ENCODE data around the gene CFTR. TPM values are rescaled to one million over a fixed set of nuclear protein-coding genes. Genes with fewer than 3 reads are reported as not detected.

The CFTR gene
- total and polyA plus RNA-seq, 2 of the 8 experiments (the other 6 are each of a cell fraction or from before 2014, with no cell fraction given): 1.2 to 1.6 TPM

GRCh38 chr7:117597755-117598154, 117.9 kb downstream of the CFTR start:
- Histone ChIP-seq H4K5ac (ENCODE audit: insufficient read length, low read depth, low read length) (no peak overlapping the region), H2AFZ (ENCODE audit: low read length) (no peak overlapping the region), H3K4me3 (ENCODE audit: extremely low read depth in 1 of 4, insufficient read depth in 2 of 4, low read depth in 3 of 4, low read length in 4 of 4) (no peak overlapping the region), H3K9ac (replicated peaks in 1 of 4; ENCODE audit: extremely low read depth in 1 of 4, low read depth in 3 of 4, low read length in 3 of 4) (no peak overlapping the region), H2AK5ac (ENCODE audit: low read depth, low read length) (no peak overlapping the region), H3K79me1 (ENCODE audit: low read depth, low read length) (no peaks in the 10 kb centered on the region), H3K4me2 (ENCODE audit: insufficient read depth in 1 of 2, low read depth in 2 of 2, low read length in 2 of 2) (no peak overlapping the region), H3K56ac (replicated peaks; ENCODE audit: insufficient read length, low read depth, low read length) (no peak overlapping the region), H3K79me2 (ENCODE audit: control insufficient read depth in 1 of 2, insufficient read depth in 2 of 2, low read length in 2 of 2) (no peaks in the 10 kb centered on the region), H3K36me3 (ENCODE audit: control insufficient read depth in 2 of 4, insufficient read depth in 4 of 4, low read length in 3 of 4) (no peaks in the 10 kb centered on the region), H3K27me3 (replicated peaks in 1 of 4; ENCODE audit: control insufficient read depth in 3 of 4, extremely low read depth in 1 of 4, insufficient read depth in 3 of 4, low read length in 3 of 4) (no peaks in the 10 kb centered on the region), H3K27ac (ENCODE audit: low read depth, low read length) (no peak overlapping the region), H4K91ac (replicated peaks; ENCODE audit: insufficient read length, low read length) (no peak overlapping the region), H3K14ac (ENCODE audit: insufficient read length) (no peak overlapping the region), H3K23me2 (ENCODE audit: low read depth, low read length) (no peaks in the 10 kb centered on the region), H3K9me3 (ENCODE audit: insufficient read depth in 2 of 2, low read depth in 1 of 2, low read length in 1 of 2) (peaks cover 0 to 6% of the 10 kb centered on the region in 2 experiments; a peak in 1 of 4 replicates), H2BK5ac (ENCODE audit: low read depth, low read length) (no peak overlapping the region), H3K4ac (replicated peaks; ENCODE audit: insufficient read length, low read depth, low read length) (no peak overlapping the region), H2BK15ac (ENCODE audit: low read length) (no peak overlapping the region), H3K18ac (ENCODE audit: extremely low read depth, low read length) (no peak overlapping the region), H3K23ac (ENCODE audit: insufficient read length) (no peak overlapping the region), H4K8ac (ENCODE audit: extremely low read depth, insufficient read depth, low read length) (no peak overlapping the region), H2BK12ac (ENCODE audit: low read depth, low read length) (no peak overlapping the region), H2BK20ac (ENCODE audit: low read length) (no peak overlapping the region), H2BK120ac (replicated peaks; ENCODE audit: low read depth, low read length) (no peak overlapping the region), H4K20me1 (replicated peaks in 1 of 2; ENCODE audit: control insufficient read depth in 1 of 2, insufficient read depth in 2 of 2, low read length in 2 of 2) (no peaks in the 10 kb centered on the region), H3K4me1 (replicated peaks in 1 of 4; ENCODE audit: control insufficient read depth in 3 of 4, insufficient read depth in 4 of 4, low read length in 3 of 4) (no peaks in the 10 kb centered on the region)
- ChIA-PET POLR2A (ENCODE audit: partially characterized antibody) (no interaction called here), CTCF (ENCODE audit: partially characterized antibody) (interaction anchor here (1.1 kb wide), 1 partner anchor 13 kb away, joined by 3 read pairs; no protein-coding TSS in a partner anchor)
- DNase-seq (ENCODE audit: low read depth in 1 of 2, low spot score in 2 of 2) (no peak), FAIRE-seq (no peak)
- TF ChIP-seq SRF (IDR thresholded peaks at IDR 0.05; ENCODE audit: low read depth, low read length): no peak
- TF ChIP-seq SIN3A (conservative IDR thresholded peaks at IDR 0.05 in 1 of 2, IDR thresholded peaks at IDR 0.05 in 1 of 2; ENCODE audit: low read depth in 1 of 2, low read length in 2 of 2): no peak
- TF ChIP-seq TBP (IDR thresholded peaks at IDR 0.05; ENCODE audit: low read depth, low read length): no peak
- 92% methylated on average over 2 of the region's 2 CpGs; no CpG with 5 or more reads in 1 of the 2 experiments for WGBS, 2 experiments (ENCODE audit: extremely low coverage in 1 of 2, insufficient coverage in 1 of 2, insufficient read length in 1 of 2, insufficient replicate concordance in 2 of 2, low coverage in 1 of 2, low lambda C conversion rate in 2 of 2, missing lambda C conversion rate in 1 of 2)
